Left renal cortex interstitium (tissue), 4 donors: ENCODE measurements around the gene CD248. TPM values are rescaled to one million over a fixed set of nuclear protein-coding genes. Genes with fewer than 3 reads are reported as not detected.

Experiments used
- DNase-seq, 4 donors: peaks; one replicate each; pipeline ENCODE4 v3.0.0-alpha.2; 2013; ENCODE audit warnings: low read depth in 4 of 4, low spot score in 2 of 4, missing footprints in 1 of 4
- polyA plus RNA-seq, 4 donors: library from polyadenylated mRNA; unstranded; fragments of 120-200 nt; gene quantifications; one replicate each; pipeline ENCODE4 v1.2.1, GENCODE V29; 2013; ENCODE audit not compliant: insufficient read length in 4 of 4

CD248 gene
- polyA plus RNA-seq, 4 donors: 56.9 to 102 (median 72.8) TPM

GRCh38 chr11:66291706-66292542 is 24.9 kb downstream of the CD248 start, which contains the start of gene TMEM151A:
Gene TMEM151A, plus strand, starts transcription at chr11:66291894. Its CDS starts 120 bp downstream, at chr11:66292014.
- DNase-seq: no peak

GRCh38 chr11:66291303-66291705 is 25.5 kb downstream of the CD248 start:
- no peak for DNase-seq

- DNase-seq: no peak
These were observed 26.6 kb downstream of the CD248 start for GRCh38 chr11:66290330-66290621.

GRCh38 chr11:66289548-66290329 is 27.1 kb downstream of the CD248 start:
- peak; percentile 72 to 79 (median 75) for DNase-seq

GRCh38 chr11:66288671-66289547 is 27.9 kb downstream of the CD248 start, which contains the start of gene YIF1A:
Gene YIF1A, minus strand, starts transcription at chr11:66289143. Its CDS starts 158 bp downstream, at chr11:66288985.
- peak; percentile 91 to 98 (median 95) for DNase-seq

GRCh38 chr11:66287889-66288670 is 28.8 kb downstream of the CD248 start:
- DNase-seq: no peak

GRCh38 chr11:66287211-66287888 is 29.5 kb downstream of the CD248 start:
- no peak for DNase-seq

GRCh38 chr11:66286699-66287098 is 30.1 kb downstream of the CD248 start:
- no peak for DNase-seq

- DNase-seq: no peak
These were observed 31.4 kb downstream of the CD248 start for GRCh38 chr11:66285250-66285947.

- DNase-seq: no peak
These were observed 32.2 kb downstream of the CD248 start for GRCh38 chr11:66284526-66285078.

- DNase-seq: no peak
These were observed 33.3 kb downstream of the CD248 start for GRCh38 chr11:66283461-66284105.

- peak in 3 of 4 donors; percentile 89 to 96 (median 91) for DNase-seq
These were observed 34.1 kb downstream of the CD248 start for GRCh38 chr11:66282468-66283455.

GRCh38 chr11:66281776-66282467 is 34.9 kb downstream of the CD248 start:
- no peak for DNase-seq

- DNase-seq: no peak
These were observed 35.8 kb downstream of the CD248 start for GRCh38 chr11:66281001-66281400.

GRCh38 chr11:66280428-66280827 is 36.4 kb downstream of the CD248 start:
- DNase-seq: no peak

- DNase-seq: no peak
These were observed 37.6 kb downstream of the CD248 start for GRCh38 chr11:66279092-66279734.
